LHCN-M2 (cell line): ENCODE measurements around the gene ROCK2. TPM values are rescaled to one million over a fixed set of nuclear protein-coding genes. Genes with fewer than 3 reads are reported as not detected.

Experiments
- DNase-seq: peaks from one replicate; pipeline ENCODE4 v3.0.0-alpha.2; 2012; ENCODE audit warnings: low read depth
- total RNA-seq: library from RNA; depleted of rRNA; stranded (reverse); fragments of >200 nt; gene quantifications from 2 replicates; pipeline ENCODE4 v1.2.3, GENCODE V29; 2014

ROCK2 gene
- total RNA-seq, 1 experiment from 2014 or later, result 37.5 TPM

- DNase-seq, result no peak
These were observed 22.8 kb upstream of the ROCK2 start for GRCh38 chr2:11367170-11367730.

- no peak for DNase-seq
These were observed 21.9 kb upstream of the ROCK2 start for GRCh38 chr2:11366326-11366741.

- DNase-seq, result no peak
These were observed 20.9 kb upstream of the ROCK2 start for GRCh38 chr2:11365096-11365879.

GRCh38 chr2:11364565-11364887 is 20.1 kb upstream of the ROCK2 start:
- no peak for DNase-seq

- no peak for DNase-seq
These were observed 19.6 kb upstream of the ROCK2 start for GRCh38 chr2:11363868-11364564.

- no peak for DNase-seq
These were observed 15.4 kb upstream of the ROCK2 start for GRCh38 chr2:11359865-11360264.

- peak; percentile 32 for DNase-seq
These were observed 13.1 kb upstream of the ROCK2 start for GRCh38 chr2:11357428-11357972.

- no peak for DNase-seq
These were observed 12.3 kb upstream of the ROCK2 start for GRCh38 chr2:11356764-11357163.

GRCh38 chr2:11355194-11356053 is 11.0 kb upstream of the ROCK2 start:
- no peak for DNase-seq

- DNase-seq, result no peak
These were observed 10.1 kb upstream of the ROCK2 start for GRCh38 chr2:11354363-11355154.

GRCh38 chr2:11352781-11353537 is 8.5 kb upstream of the ROCK2 start:
- DNase-seq, result no peak

GRCh38 chr2:11348209-11348749 is 3.8 kb upstream of the ROCK2 start:
- DNase-seq, result no peak

GRCh38 chr2:11347403-11347959 is 3.0 kb upstream of the ROCK2 start:
- no peak for DNase-seq

- no peak for DNase-seq
These were observed 1.6 kb upstream of the ROCK2 start for GRCh38 chr2:11346023-11346482.

- peak; percentile 74 for DNase-seq
These were observed 681 bp upstream of the ROCK2 start for GRCh38 chr2:11344956-11345677.

GRCh38 chr2:11343650-11344341 is 640 bp downstream of the ROCK2 start:
- no peak for DNase-seq

- DNase-seq, result no peak
These were observed 1.1 kb downstream of the ROCK2 start for GRCh38 chr2:11343368-11343649.
